Fibroblast of the aortic adventitia (primary cell): ENCODE data around the gene DLAT. TPM values are rescaled to one million over a fixed set of nuclear protein-coding genes. Genes with fewer than 3 reads are reported as not detected.
A peak's percentile ranks its signal among the peaks of the same experiment; 100 is the strongest.

Source experiments
- DNase-seq: peaks from one replicate; pipeline ENCODE4 v3.0.0-alpha.2; 2010; ENCODE audit warnings: low read depth
- H3K4me3 ChIP-seq: 2 replicates; pipeline ENCODE4 v1.5.1; 2011; ENCODE audit warnings: low read depth, mild to moderate bottlenecking, control low read depth, low read length, moderate library complexity
- total RNA-seq: library from RNA; depleted of rRNA; stranded (reverse); fragments of >200 nt; gene quantifications from 2 replicates; pipeline ENCODE4 v1.2.3, GENCODE V29; 2012; ENCODE audit warnings: low replicate concordance
- TF ChIP-seq, protein P1 (sequence below): IDR thresholded peaks from 2 replicates; pipeline ENCODE4 v1.5.1; 2011; ENCODE audit warnings: mild to moderate bottlenecking, low read length, control low read depth, inconsistent platforms; ENCODE audit not compliant: insufficient read depth

Gene DLAT
- total RNA-seq, 1 donor, result 35.0 TPM

GRCh38 chr11:111980062-111980461 is 45.1 kb upstream of the DLAT start:
- no peak for DNase-seq
- TF ChIP-seq, protein P1, sequence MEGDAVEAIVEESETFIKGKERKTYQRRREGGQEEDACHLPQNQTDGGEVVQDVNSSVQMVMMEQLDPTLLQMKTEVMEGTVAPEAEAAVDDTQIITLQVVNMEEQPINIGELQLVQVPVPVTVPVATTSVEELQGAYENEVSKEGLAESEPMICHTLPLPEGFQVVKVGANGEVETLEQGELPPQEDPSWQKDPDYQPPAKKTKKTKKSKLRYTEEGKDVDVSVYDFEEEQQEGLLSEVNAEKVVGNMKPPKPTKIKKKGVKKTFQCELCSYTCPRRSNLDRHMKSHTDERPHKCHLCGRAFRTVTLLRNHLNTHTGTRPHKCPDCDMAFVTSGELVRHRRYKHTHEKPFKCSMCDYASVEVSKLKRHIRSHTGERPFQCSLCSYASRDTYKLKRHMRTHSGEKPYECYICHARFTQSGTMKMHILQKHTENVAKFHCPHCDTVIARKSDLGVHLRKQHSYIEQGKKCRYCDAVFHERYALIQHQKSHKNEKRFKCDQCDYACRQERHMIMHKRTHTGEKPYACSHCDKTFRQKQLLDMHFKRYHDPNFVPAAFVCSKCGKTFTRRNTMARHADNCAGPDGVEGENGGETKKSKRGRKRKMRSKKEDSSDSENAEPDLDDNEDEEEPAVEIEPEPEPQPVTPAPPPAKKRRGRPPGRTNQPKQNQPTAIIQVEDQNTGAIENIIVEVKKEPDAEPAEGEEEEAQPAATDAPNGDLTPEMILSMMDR, result no peak
- H3K4me3 ChIP-seq, result no peak overlapping the region

DNA sequence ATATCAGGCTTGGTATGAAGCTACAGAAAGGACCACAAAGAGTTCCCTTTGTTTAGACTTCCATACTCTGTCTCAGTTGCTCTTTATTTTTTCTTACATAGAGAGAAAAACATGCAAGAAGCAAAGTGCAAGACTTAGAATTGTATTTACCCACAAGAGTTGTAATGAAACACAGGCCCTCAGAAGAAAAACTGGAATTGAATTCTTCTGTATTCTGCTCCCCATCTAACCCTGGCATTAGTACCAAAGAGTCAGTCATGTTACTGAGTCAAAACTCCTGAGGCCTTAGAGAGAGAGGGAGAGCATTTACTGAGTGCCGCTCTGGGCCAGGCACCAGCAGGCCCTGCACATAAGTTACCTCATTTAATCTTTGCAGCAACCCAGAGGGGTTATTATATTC is 43.9 kb upstream of the DLAT start:
- no peak for DNase-seq
- TF ChIP-seq, protein P1, result no peak
- no peak overlapping the region for H3K4me3 ChIP-seq

DNA sequence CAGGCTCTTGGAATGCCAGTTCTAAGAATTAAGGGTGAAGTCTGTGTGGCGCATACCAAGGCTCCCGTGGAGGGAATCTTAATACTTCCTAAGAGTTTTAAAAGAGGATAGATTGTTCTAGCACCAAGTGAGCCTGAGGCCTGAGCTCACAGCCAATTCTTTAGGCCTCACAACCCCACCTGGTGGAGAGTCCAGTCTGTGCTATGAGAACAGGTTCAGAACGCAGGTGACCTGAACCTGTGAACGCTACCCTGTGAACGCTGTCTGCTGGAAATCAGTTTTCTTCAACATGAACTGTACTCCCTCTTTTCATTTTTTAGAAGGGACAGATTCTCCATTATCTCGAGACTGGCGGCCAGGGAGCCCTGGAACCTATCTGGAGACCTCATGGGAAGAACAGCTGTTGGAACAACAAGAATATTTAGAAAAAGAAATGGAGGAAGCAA is 43.2 kb upstream of the DLAT start:
- TF ChIP-seq, protein P1, result peak; percentile 63
- no peak overlapping the region for H3K4me3 ChIP-seq
- peak; percentile 53 for DNase-seq

- TF ChIP-seq, protein P1, result no peak
- DNase-seq, result no peak
- no peak overlapping the region for H3K4me3 ChIP-seq
Observed at GRCh38 chr11:111982541-111983186, 42.5 kb upstream of the DLAT start.

DNA sequence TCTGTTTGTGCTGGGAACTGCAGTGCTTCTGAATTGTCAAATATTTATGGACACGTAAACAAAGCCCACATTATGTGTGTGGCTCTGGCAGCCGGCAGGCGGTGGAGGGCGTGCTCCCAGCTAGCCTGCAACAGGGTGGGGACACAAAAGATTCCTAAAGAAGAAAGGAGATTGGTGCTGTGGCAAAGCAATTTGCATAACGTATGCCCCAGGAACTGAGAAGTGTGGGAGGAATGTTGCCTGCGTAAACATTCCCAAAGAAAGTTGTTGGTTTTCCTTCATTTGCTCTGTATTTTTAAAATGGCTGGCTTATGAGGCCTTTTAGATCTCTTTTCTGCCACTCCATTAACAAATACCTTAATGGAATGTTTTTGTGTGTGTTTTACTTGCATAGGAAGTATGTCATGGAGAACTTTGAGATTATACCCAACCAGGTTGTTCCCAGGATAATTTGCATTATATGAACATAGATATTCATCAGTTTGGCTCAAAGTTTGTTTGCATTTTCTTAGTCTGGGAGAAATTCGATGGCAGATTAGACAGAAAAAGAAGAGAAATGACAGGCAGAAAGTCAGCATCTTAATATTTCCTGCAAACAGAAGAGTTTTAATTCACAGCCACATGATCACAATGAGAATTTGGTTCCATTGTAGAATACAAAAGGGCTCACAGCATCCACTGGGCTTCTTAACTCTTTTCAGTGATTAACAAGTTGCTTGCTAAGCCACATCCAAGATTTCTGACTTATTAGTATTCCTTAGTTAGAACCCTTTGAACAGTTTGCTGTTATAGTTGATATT is 41.8 kb upstream of the DLAT start:
- no peak overlapping the region for H3K4me3 ChIP-seq
- no peak for DNase-seq
- TF ChIP-seq, protein P1, result no peak

DNA sequence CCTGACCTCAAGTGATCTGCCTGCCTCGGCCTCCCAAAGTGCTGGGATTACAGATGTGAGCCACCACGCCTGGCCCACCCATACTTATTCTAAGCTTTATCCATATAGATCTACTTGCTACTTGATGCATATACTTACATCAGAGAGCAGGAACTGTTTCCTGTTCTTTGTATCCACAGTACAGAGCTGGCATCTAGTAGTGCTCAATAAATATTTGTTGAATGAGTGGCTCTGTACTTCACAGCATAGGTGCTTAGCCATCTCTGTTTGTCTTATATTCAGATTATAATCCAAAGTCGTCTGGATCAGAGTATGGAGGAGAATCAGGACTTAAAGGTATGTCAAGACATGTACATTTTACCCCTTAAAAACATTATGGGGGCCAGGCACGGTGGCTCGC is 38.6 kb upstream of the DLAT start:
- no peak for DNase-seq
- TF ChIP-seq, protein P1, result no peak
- H3K4me3 ChIP-seq, result no peak overlapping the region
